H1 (cell line): ENCODE data around the gene COL6A2. TPM values are rescaled to one million over a fixed set of nuclear protein-coding genes. Genes with fewer than 3 reads are reported as not detected.

ENCODE experiments used
- CTCF ChIA-PET: fragments of 300-600 bp; sonication (Branson Sonifier 250); formaldehyde crosslinking; loops from one replicate; lab custom pipeline; 2021; ENCODE audit not compliant: partially characterized antibody; lab: Charles Lee
- POLR2A ChIA-PET: fragments of 300-600 bp; sonication (Branson Sonifier 250); formaldehyde crosslinking; loops from one replicate; lab custom pipeline; 2021; ENCODE audit warnings: inconsistent platforms; ENCODE audit not compliant: partially characterized antibody; lab: Charles Lee
- DNase-seq, 2 experiments: peaks; one replicate each; pipeline versions ENCODE4 v3.0.0 to v3.0.0-alpha.2; 2010 to 2022; ENCODE audit warnings: low spot score in 2 of 2, low read depth in 1 of 2, mixed read lengths in 1 of 2
- FAIRE-seq: peaks from 2 replicates; lab custom pipeline; 2011; peaks lifted over from hg19 to GRCh38; lab: Jason Lieb, UNC
- H2AFZ ChIP-seq: 2 replicates; pipeline ENCODE4 v1.8.1; 2012; ENCODE audit warnings: low read length, inconsistent platforms
- H2AK5ac ChIP-seq: 2 replicates; pipeline ENCODE4 v1.6.1; 2013; ENCODE audit warnings: low read depth, low read length
- H2BK120ac ChIP-seq: replicated peaks from 2 replicates; pipeline ENCODE3; 2013; ENCODE audit warnings: low read depth, low read length, inconsistent platforms
- H2BK12ac ChIP-seq: 2 replicates; pipeline ENCODE4 v1.6.1; 2013; ENCODE audit warnings: low read depth, low read length
- H2BK15ac ChIP-seq: 2 replicates; pipeline ENCODE4 v1.6.1; 2013; ENCODE audit warnings: low read length
- H2BK20ac ChIP-seq: 2 replicates; pipeline ENCODE4 v1.6.1; 2013; ENCODE audit warnings: low read length
- H2BK5ac ChIP-seq: 2 replicates; pipeline ENCODE4 v1.6.1; 2013; ENCODE audit warnings: low read depth, low read length
- H3K14ac ChIP-seq: 2 replicates; pipeline ENCODE4 v1.6.1; 2013; ENCODE audit warnings: inconsistent platforms; ENCODE audit not compliant: insufficient read length
- H3K18ac ChIP-seq: 2 replicates; pipeline ENCODE4 v1.6.1; 2013; ENCODE audit warnings: low read length; ENCODE audit errors: extremely low read depth
- H3K23ac ChIP-seq: 2 replicates; pipeline ENCODE4 v1.6.1; 2013; ENCODE audit warnings: inconsistent platforms; ENCODE audit not compliant: insufficient read length
- H3K23me2 ChIP-seq: 2 replicates; pipeline ENCODE4 v1.6.1; 2013; ENCODE audit warnings: low read depth, low read length
- H3K27ac ChIP-seq: 2 replicates; pipeline ENCODE4 v1.6.1; 2011; ENCODE audit warnings: low read depth, low read length, inconsistent platforms
- H3K27me3 ChIP-seq, 4 experiments: replicated peaks in 1 of 4; 1 replicate in 1 of 4; 2 replicates in 3 of 4; pipeline versions ENCODE4 v1.6.1 to v1.8.1; 2011 to 2013; ENCODE audit warnings: low read length in 3 of 4, mild to moderate bottlenecking in 3 of 4, inconsistent platforms in 2 of 4, mixed read lengths in 2 of 4, moderate library complexity in 1 of 4; ENCODE audit not compliant: control insufficient read depth in 3 of 4, insufficient read depth in 3 of 4; ENCODE audit errors: extremely low read depth in 1 of 4
- H3K36me3 ChIP-seq, 4 experiments: 2 replicates each; pipeline versions ENCODE4 v1.6.1 to v1.8.1; 2011 to 2013; ENCODE audit warnings: mild to moderate bottlenecking in 4 of 4, low read length in 3 of 4, moderate library complexity in 2 of 4, control low read depth in 1 of 4, inconsistent platforms in 1 of 4; ENCODE audit not compliant: insufficient read depth in 4 of 4, control insufficient read depth in 2 of 4
- H3K4ac ChIP-seq: replicated peaks from 2 replicates; pipeline ENCODE3; 2013; ENCODE audit warnings: low read length, low read depth, mixed read lengths, inconsistent platforms; ENCODE audit not compliant: insufficient read length
- H3K4me1 ChIP-seq, 4 experiments: replicated peaks in 1 of 4; 1 replicate in 1 of 4; 2 replicates in 3 of 4; pipeline versions ENCODE4 v1.6.1 to v1.8.1; 2011 to 2013; ENCODE audit warnings: low read length in 3 of 4, inconsistent platforms in 2 of 4, mixed read lengths in 1 of 4; ENCODE audit not compliant: insufficient read depth in 4 of 4, control insufficient read depth in 3 of 4
- H3K4me2 ChIP-seq, 2 experiments: 2 replicates each; pipeline versions ENCODE4 v1.6.1 to v1.8.1; 2011 to 2013; ENCODE audit warnings: low read depth in 2 of 2, low read length in 2 of 2, control low read depth in 1 of 2, inconsistent platforms in 1 of 2, mild to moderate bottlenecking in 1 of 2; ENCODE audit not compliant: insufficient read depth in 1 of 2
- H3K4me3 ChIP-seq, 4 experiments: fragments of 200-600, 300-600 bp in 1 of 4; sonication (generic), shearing (Covaris generic), sonication (Bioruptor Twin) in 1 of 4; 2 replicates each; pipeline versions ENCODE4 v1.5.1 to v1.8.1; 2011 to 2016; ENCODE audit warnings: low read length in 4 of 4, low read depth in 3 of 4, control low read depth in 2 of 4, inconsistent platforms in 2 of 4, mild to moderate bottlenecking in 2 of 4, mixed read lengths in 1 of 4, moderate library complexity in 1 of 4; ENCODE audit not compliant: insufficient read depth in 2 of 4; ENCODE audit errors: extremely low read depth in 1 of 4
- H3K56ac ChIP-seq: replicated peaks from 2 replicates; pipeline ENCODE3; 2013; ENCODE audit warnings: low read depth, mild to moderate bottlenecking, mixed read lengths, low read length, inconsistent platforms; ENCODE audit not compliant: insufficient read length
- H3K79me1 ChIP-seq: 2 replicates; pipeline ENCODE4 v1.6.1; 2013; ENCODE audit warnings: low read depth, low read length, control low read depth
- H3K79me2 ChIP-seq, 2 experiments: 2 replicates each; pipeline versions ENCODE4 v1.6.1 to v1.8.1; 2012 to 2013; ENCODE audit warnings: low read length in 2 of 2, mild to moderate bottlenecking in 2 of 2, inconsistent platforms in 1 of 2; ENCODE audit not compliant: insufficient read depth in 2 of 2, control insufficient read depth in 1 of 2
- H3K9ac ChIP-seq, 4 experiments: replicated peaks in 1 of 4; 1 replicate in 1 of 4; 2 replicates in 3 of 4; pipeline versions ENCODE4 v1.6.1 to v1.8.1; 2011 to 2013; ENCODE audit warnings: low read depth in 3 of 4, low read length in 3 of 4, control low read depth in 2 of 4, mild to moderate bottlenecking in 2 of 4, moderate library complexity in 2 of 4, inconsistent platforms in 1 of 4; ENCODE audit errors: extremely low read depth in 1 of 4
- H3K9me3 ChIP-seq, 2 experiments: 2 replicates each; pipeline versions ENCODE4 v1.6.1 to v1.8.1; 2012 to 2013; ENCODE audit warnings: mild to moderate bottlenecking in 2 of 2, moderate library complexity in 2 of 2, control low read depth in 1 of 2, inconsistent platforms in 1 of 2, low read depth in 1 of 2, low read length in 1 of 2, mixed read lengths in 1 of 2; ENCODE audit not compliant: insufficient read depth in 2 of 2
- H4K20me1 ChIP-seq, 2 experiments: replicated peaks in 1 of 2; 2 replicates each; pipeline versions ENCODE3 to v1.8.1; 2011 to 2013; ENCODE audit warnings: inconsistent platforms in 2 of 2, low read length in 2 of 2, mild to moderate bottlenecking in 1 of 2; ENCODE audit not compliant: insufficient read depth in 2 of 2, control insufficient read depth in 1 of 2
- H4K5ac ChIP-seq: 2 replicates; pipeline ENCODE4 v1.6.1; 2013; ENCODE audit warnings: low read length, low read depth, mixed read lengths, inconsistent platforms; ENCODE audit not compliant: insufficient read length
- H4K8ac ChIP-seq: 2 replicates; pipeline ENCODE4 v1.8.0; 2013; ENCODE audit warnings: mild to moderate bottlenecking, moderate library complexity, low read length, inconsistent platforms; ENCODE audit not compliant: insufficient read depth; ENCODE audit errors: extremely low read depth
- H4K91ac ChIP-seq: replicated peaks from 2 replicates; pipeline ENCODE3; 2013; ENCODE audit warnings: low read length, mixed read lengths, inconsistent platforms; ENCODE audit not compliant: insufficient read length
- WGBS, 2 experiments: shearing (Covaris generic) in 1 of 2; methylation state at CpG; one replicate each; pipeline versions ENCODE4 v1.1.6 to v1.1.7; 2013 to 2015; ENCODE audit warnings: low lambda C conversion rate in 2 of 2, mixed read lengths in 2 of 2, inconsistent platforms in 1 of 2, low coverage in 1 of 2, missing lambda C conversion rate in 1 of 2; ENCODE audit not compliant: insufficient replicate concordance in 2 of 2, insufficient coverage in 1 of 2, insufficient read length in 1 of 2; ENCODE audit errors: extremely low coverage in 1 of 2, missing lambda C conversion rate in 1 of 2; 5-methylcytosine and 5-hydroxymethylcytosine counted together
- polyA plus RNA-seq, 7 experiments: library from polyadenylated mRNA; depleted of rRNA in 3 of 7; stranded (reverse) in 5 of 7; unstranded in 2 of 7; fragments of >200 nt in 5 of 7; fragments of 200-250 nt in 2 of 7; gene quantifications; 1 replicate in 5 of 7; 2 replicates in 1 of 7; 4 replicates in 1 of 7; pipeline versions ENCODE4 v1.2.1 to v1.2.3, GENCODE V29; 2011 to 2013; ENCODE audit warnings: missing spikeins in 2 of 7, mixed read lengths in 2 of 7
- total RNA-seq: library from RNA; stranded (reverse); fragmentation: NEBNext Ultra II Directional; extraction: Animal tissue kit (Norgen Biotek cat#: 25700); gene quantifications from 2 replicates; pipeline ENCODE4 v1.2.1, GENCODE V29; 2021

The COL6A2 gene
- total and polyA plus RNA-seq, 2 of the 8 experiments (the other 6 are each of a cell fraction or from before 2014, with no cell fraction given) = 60.1 to 62.7 TPM

DNA sequence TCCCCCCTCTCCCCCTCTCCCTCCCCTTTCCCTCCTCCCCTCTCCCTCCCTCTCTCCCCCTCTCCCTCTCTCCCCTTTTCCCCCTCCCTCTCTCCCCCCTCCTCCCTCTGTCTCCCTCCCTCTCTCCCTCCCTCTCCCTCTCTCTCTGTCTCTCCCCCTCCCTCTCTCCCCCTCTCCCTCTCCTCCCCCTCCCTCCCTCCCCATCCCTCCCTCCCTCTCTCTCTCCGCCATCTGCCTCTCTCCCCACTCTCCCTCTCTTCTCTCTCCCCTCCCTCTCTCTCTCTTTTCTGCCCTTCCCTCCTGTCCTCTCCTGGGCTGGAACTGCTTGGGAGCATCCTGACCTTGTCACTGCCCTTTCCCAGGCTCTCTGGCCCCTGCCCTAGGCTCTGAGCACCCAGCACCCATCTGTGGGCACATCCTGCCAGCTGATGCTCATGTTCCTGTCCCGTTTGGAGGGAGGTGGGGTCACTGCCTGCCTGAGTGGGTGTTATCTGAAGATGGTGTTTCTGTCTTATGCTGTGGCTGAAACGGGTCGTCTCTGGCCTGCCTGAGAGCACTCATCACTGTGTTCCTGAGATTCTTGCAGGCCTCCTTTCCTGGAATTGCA lies 46.7 kb downstream of the COL6A2 start:
- Histone ChIP-seq H3K9me3 (peaks cover 0 to 8% of the 10 kb centered on the region in 2 experiments; a peak in 1 of 4 replicates), H2AK5ac (no peak overlapping the region), H2BK120ac (no peak overlapping the region), H3K27me3 (peaks cover 0 to 19% (median 6%) of the 10 kb centered on the region in 4 experiments; a peak in 4 of 7 replicates), H3K4ac (no peak overlapping the region), H3K27ac (no peak overlapping the region), H3K4me1 (peaks cover 0 to 2% (median 0%) of the 10 kb centered on the region in 4 experiments; a peak in 3 of 7 replicates), H2AFZ (no peak overlapping the region), H2BK15ac (0 out of 2 replicates have a peak overlapping the region, but pooled peaks have one; percentile 81), H3K79me1 (no peaks in the 10 kb centered on the region), H2BK20ac (peak overlapping the region; percentile 72; the same call in 1 of the 2 replicates), H2BK12ac (no peak overlapping the region), H4K5ac (no peak overlapping the region), H3K23ac (no peak overlapping the region), H3K18ac (no peak overlapping the region), H3K56ac (no peak overlapping the region), H3K9ac (no peak overlapping the region), H3K36me3 (no peaks in the 10 kb centered on the region; a peak in 1 of 8 replicates), H3K4me2 (no peak overlapping the region), H4K91ac (no peak overlapping the region), H4K20me1 (no peaks in the 10 kb centered on the region), H3K14ac (no peak overlapping the region), H3K4me3 (no peak overlapping the region), H4K8ac (no peak overlapping the region), H3K23me2 (no peaks in the 10 kb centered on the region), H2BK5ac (no peak overlapping the region), H3K79me2 (no peaks in the 10 kb centered on the region)
- no peak for DNase-seq
- ChIA-PET CTCF (interaction anchor here (1.0 to 4.1 kb wide), 6 partner anchors 14 to 192 kb away, joined by 3 to 47 read pairs (median 6); no protein-coding TSS in a partner anchor), POLR2A (no interaction called here)
- no peak for FAIRE-seq
- 66% methylated on average over 4 of the region's 4 CpGs; no CpG with 5 or more reads in 1 of the 2 experiments for WGBS, 2 experiments
